Mesothelial cell of epicardium (in vitro differentiated cells): Measurements from ENCODE around the gene HSPB2. TPM values are rescaled to one million over a fixed set of nuclear protein-coding genes. Genes with fewer than 3 reads are reported as not detected.
"Not testable (repeated sequence)": the region's sequence is repeated elsewhere in the genome, so short reads cannot be mapped to it uniquely, and the experiment has no call there.

ENCODE experiments used
- DNase-seq, 2 experiments: peaks; one replicate each; pipeline ENCODE4 v3.0.0; 2021; ENCODE audit warnings: low spot score in 2 of 2; ENCODE audit not compliant: unreplicated experiment in 2 of 2
- H3K27ac Mint-ChIP-seq: 2 replicates; pipeline ENCODE4 v1.8.0; 2021; ENCODE audit warnings: mixed read lengths
- H3K27me3 Mint-ChIP-seq: 2 replicates; pipeline ENCODE4 v1.8.0; 2021; ENCODE audit warnings: low read depth, mixed read lengths
- H3K36me3 Mint-ChIP-seq: 2 replicates; pipeline ENCODE4 v1.8.0; 2021; ENCODE audit warnings: mixed read lengths
- H3K4me1 Mint-ChIP-seq: 2 replicates; pipeline ENCODE4 v1.8.0; 2021; ENCODE audit warnings: mixed read lengths
- H3K4me3 Mint-ChIP-seq: 2 replicates; pipeline ENCODE4 v1.8.0; 2021; ENCODE audit warnings: mild to moderate bottlenecking, moderate library complexity, mixed read lengths
- H3K9me3 Mint-ChIP-seq: 2 replicates; pipeline ENCODE4 v1.8.0; 2021; ENCODE audit warnings: mixed read lengths
- total RNA-seq: library from RNA; stranded (reverse); gene quantifications from 3 replicates; pipeline ENCODE4 v1.2.1, GENCODE V29; 2021
- TF ChIP-seq, protein P1 (sequence below): fragments of 200-600 bp; sonication (generic); IDR thresholded peaks from one replicate; pipeline ENCODE4 v1.5.0; 2021; ENCODE audit warnings: antibody characterized with exemption; ENCODE audit not compliant: unreplicated experiment

HSPB2 gene
- total RNA-seq, 1 donor from 2014 or later: 0.22 TPM

GRCh38 chr11:111878385-111878848 is 34.1 kb upstream of the HSPB2 start:
- no peaks in the 10 kb centered on the region for H3K27me3 Mint-ChIP-seq
- peaks cover 12% of the 10 kb centered on the region for H3K4me1 Mint-ChIP-seq
- no peak for DNase-seq
- peak overlapping the region; percentile 100 for H3K27ac Mint-ChIP-seq
- no peaks in the 10 kb centered on the region for H3K9me3 Mint-ChIP-seq
- TF ChIP-seq, protein P1, sequence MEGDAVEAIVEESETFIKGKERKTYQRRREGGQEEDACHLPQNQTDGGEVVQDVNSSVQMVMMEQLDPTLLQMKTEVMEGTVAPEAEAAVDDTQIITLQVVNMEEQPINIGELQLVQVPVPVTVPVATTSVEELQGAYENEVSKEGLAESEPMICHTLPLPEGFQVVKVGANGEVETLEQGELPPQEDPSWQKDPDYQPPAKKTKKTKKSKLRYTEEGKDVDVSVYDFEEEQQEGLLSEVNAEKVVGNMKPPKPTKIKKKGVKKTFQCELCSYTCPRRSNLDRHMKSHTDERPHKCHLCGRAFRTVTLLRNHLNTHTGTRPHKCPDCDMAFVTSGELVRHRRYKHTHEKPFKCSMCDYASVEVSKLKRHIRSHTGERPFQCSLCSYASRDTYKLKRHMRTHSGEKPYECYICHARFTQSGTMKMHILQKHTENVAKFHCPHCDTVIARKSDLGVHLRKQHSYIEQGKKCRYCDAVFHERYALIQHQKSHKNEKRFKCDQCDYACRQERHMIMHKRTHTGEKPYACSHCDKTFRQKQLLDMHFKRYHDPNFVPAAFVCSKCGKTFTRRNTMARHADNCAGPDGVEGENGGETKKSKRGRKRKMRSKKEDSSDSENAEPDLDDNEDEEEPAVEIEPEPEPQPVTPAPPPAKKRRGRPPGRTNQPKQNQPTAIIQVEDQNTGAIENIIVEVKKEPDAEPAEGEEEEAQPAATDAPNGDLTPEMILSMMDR: no peak
- peaks cover 4% of the 10 kb centered on the region for H3K36me3 Mint-ChIP-seq
- peak overlapping the region; percentile 90 for H3K4me3 Mint-ChIP-seq

- Mint-ChIP-seq H3K27me3 (no peaks in the 10 kb centered on the region), H3K27ac (peak within 1 kb of the TSS; percentile 100), H3K4me1 (peaks cover 12% of the 10 kb centered on the region), H3K9me3 (no peaks in the 10 kb centered on the region), H3K36me3 (peaks cover 8% of the 10 kb centered on the region), H3K4me3 (peak within 1 kb of the TSS; percentile 90)
- TF ChIP-seq, protein P1: peak; percentile 96
- DNase-seq: peak; percentile 94 to 97
Observed at GRCh38 chr11:111878849-111879636, 33.5 kb upstream of the HSPB2 start, which contains the start of the genes CFAP68 and FDXACB1. Gene CFAP68, plus strand, starts transcription at chr11:111879541. Its CDS starts 20 bp downstream, at chr11:111879561. Gene FDXACB1, minus strand, starts transcription at chr11:111879165. Its CDS starts 33 bp downstream, at chr11:111879132.

- TF ChIP-seq, protein P1: no peak
- Mint-ChIP-seq H3K4me3 (peak overlapping the region; percentile 90), H3K27me3 (no peaks in the 10 kb centered on the region), H3K4me1 (peaks cover 12% of the 10 kb centered on the region), H3K9me3 (no peaks in the 10 kb centered on the region), H3K36me3 (peaks cover 8% of the 10 kb centered on the region), H3K27ac (peak overlapping the region; percentile 100)
- DNase-seq: no peak
Observed at GRCh38 chr11:111879637-111879960, 32.9 kb upstream of the HSPB2 start.

DNA sequence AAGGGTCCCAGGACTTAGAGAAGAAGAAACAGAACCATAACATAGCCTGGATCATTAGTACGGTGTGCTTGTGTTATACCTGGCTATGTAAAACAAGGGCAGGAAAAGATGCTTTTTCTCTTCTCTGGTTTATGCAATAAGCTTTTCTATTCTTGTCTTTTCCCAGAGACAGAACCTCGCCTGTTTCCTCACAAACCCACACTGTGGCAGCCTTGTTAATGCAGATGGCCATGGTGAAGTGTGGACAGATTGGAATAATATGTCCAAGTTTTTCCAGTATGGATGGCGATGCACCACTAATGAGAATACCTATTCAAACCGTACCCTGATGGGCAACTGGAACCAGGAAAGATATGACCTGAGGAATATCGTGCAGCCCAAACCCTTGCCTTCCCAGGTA is 30.3 kb upstream of the HSPB2 start:
- Mint-ChIP-seq H3K9me3 (no peaks in the 10 kb centered on the region), H3K4me3 (no peak overlapping the region), H3K4me1 (peaks cover 12% of the 10 kb centered on the region)

DNA sequence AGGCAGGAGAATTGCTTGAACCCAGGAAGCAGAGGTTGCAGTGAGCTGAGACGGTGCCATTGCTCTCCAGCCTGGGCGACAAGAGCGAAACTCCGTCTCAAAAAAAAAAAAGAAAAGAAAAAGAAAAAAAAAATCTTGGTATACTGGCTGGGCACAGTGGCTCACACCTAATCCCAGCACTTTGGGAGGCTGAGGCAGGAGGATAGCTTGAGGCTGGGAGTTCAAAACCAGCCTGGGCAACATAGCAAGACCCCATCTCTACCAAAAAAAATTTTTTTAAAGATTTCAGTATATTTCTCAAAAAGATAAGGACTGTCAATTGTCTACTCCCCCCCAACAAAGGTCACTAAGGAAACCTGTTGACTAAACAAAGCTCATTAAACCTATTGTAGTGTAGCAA is 27.5 kb upstream of the HSPB2 start:
- not testable (repeated sequence) for H3K27ac Mint-ChIP-seq, H3K4me3 Mint-ChIP-seq, H3K4me1 Mint-ChIP-seq, H3K9me3 Mint-ChIP-seq, DNase-seq, H3K36me3 Mint-ChIP-seq, H3K27me3 Mint-ChIP-seq

More for the DNA sequence above, 30.3 kb upstream of the HSPB2 start:
- Mint-ChIP-seq H3K27me3 (no peaks in the 10 kb centered on the region), H3K27ac (no peak overlapping the region), H3K36me3 (peaks cover 4% of the 10 kb centered on the region)
- TF ChIP-seq, protein P1: no peak
- DNase-seq: no peak

DNA sequence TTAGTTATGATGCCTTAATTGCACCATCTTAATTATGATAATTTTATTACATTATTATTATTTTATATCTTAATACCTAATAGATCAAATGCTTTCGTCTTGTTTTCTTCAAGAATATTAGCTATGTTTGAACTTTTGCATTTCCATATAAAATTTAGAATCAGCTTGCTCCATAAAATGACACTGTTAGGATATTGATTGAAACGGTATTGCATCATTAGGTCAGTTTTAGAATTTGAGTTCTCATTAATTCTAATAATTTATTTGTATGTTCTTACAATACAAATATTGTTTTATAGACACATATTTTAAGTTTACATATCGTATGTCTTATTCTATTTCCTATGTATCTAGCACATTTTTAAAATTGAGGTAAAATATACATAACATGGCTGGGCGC is 26.5 kb upstream of the HSPB2 start:
- Mint-ChIP-seq H3K9me3 (peaks cover 7% of the 10 kb centered on the region), H3K27me3 (no peaks in the 10 kb centered on the region), H3K27ac (no peak overlapping the region), H3K4me3 (no peak overlapping the region), H3K4me1 (no peaks in the 10 kb centered on the region), H3K36me3 (peaks cover 10% of the 10 kb centered on the region)
- DNase-seq: no peak
- TF ChIP-seq, protein P1: no peak
